ENCODE results near the gene KNDC1.
"Not testable (repeated sequence)": the region's sequence is repeated elsewhere in the genome, so short reads cannot be mapped to it uniquely, and the experiment has no call there.

Gene KNDC1

DNA sequence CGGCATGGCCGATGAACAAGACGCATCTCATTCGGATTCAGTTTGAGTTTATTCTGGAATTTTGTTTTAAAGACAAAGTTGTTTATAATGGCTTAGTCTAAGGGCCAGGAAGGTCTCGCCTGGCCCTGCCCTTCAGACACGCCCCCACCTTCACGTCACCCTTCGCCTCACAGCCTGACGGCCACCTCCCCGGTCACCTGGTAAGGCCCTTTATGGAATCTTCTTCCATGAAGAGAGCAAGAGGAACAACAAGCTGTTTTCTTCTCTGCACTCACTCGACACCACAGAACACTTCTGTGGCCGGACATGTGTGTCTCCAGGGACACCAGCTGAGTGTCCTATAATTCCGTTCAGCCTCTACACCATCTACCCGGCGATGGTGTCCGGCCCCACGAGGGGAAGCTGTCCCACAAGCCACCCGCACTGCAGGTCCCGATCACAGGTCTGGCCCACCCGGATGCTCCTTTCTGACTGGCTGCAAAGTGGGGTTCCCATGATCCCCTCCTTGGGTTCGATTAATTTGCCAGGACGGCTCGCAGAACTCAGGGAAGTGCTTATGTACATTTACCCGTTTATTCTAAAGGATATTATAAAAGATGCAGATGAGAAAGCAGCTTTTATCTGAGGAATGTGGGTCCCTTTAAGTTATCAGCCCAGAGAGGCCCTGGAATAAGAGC lies 17.4 kb upstream of the KNDC1 start:
- TF ChIP-seq CTCF (IDR thresholded peaks at IDR 0.05; ENCODE audit: low read depth, low read length, missing control alignments): no peak
- no peak overlapping the region for H3K4me3 ChIP-seq (replicated peaks; ENCODE audit: low read depth, low read length)
- no peak for DNase-seq (ENCODE audit: extremely low read depth, low read depth)

GRCh38 chr10:133143200-133143533 lies 16.9 kb upstream of the KNDC1 start:
- H3K4me3 ChIP-seq (replicated peaks; ENCODE audit: low read depth, low read length): no peak overlapping the region
- TF ChIP-seq CTCF (IDR thresholded peaks at IDR 0.05; ENCODE audit: low read depth, low read length, missing control alignments): no peak
- no peak for DNase-seq (ENCODE audit: extremely low read depth, low read depth)

GRCh38 chr10:133143546-133143945 lies 16.5 kb upstream of the KNDC1 start:
- H3K4me3 ChIP-seq (replicated peaks; ENCODE audit: low read depth, low read length): no peak overlapping the region
- no peak for TF ChIP-seq CTCF (IDR thresholded peaks at IDR 0.05; ENCODE audit: low read depth, low read length, missing control alignments)
- DNase-seq (ENCODE audit: extremely low read depth, low read depth): no peak

DNA sequence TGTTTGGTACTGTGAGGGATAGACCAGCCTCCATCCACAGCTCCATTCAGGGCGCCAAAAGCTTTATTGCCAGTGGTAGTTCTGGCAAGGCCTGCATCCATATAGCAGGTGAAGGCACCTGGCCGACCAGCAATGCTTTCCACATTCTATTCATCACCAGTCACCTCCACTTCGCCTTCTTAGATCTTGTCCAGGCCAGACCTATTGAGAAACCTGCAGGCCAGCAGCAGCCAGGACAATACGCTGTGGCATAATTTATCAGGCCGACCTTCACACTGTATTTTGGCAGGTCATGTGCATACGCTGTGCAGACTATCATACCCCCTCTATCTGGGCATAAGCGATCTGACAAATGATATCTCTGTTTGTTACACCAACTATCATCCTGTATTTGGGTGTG lies 15.2 kb upstream of the KNDC1 start:
- TF ChIP-seq CTCF (IDR thresholded peaks at IDR 0.05; ENCODE audit: low read depth, low read length, missing control alignments): no peak
- DNase-seq (ENCODE audit: extremely low read depth, low read depth): no peak
- no peak overlapping the region for H3K4me3 ChIP-seq (replicated peaks; ENCODE audit: low read depth, low read length)

DNA sequence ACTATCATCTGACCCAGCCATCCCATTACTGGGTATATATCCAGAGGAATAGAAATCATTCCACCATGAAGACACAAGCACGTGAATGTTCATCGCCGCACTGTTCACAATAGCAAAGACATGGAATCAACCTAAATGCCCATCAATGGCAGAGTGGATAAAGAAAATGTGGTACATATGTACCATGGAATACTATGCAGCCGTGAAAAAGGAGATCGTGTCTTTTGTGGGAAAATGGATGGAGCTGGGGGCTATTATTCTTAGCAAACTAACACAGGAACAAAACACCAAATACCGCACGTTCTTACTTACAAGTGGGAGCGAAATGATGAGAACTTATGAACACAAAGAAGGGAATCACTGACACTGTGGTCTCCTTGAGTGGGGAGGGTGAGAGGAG lies 9.8 kb upstream of the KNDC1 start:
- no peak overlapping the region for H3K4me3 ChIP-seq (replicated peaks; ENCODE audit: low read depth, low read length)
- DNase-seq (ENCODE audit: extremely low read depth, low read depth): no peak
- TF ChIP-seq CTCF (IDR thresholded peaks at IDR 0.05; ENCODE audit: low read depth, low read length, missing control alignments): no peak

DNA sequence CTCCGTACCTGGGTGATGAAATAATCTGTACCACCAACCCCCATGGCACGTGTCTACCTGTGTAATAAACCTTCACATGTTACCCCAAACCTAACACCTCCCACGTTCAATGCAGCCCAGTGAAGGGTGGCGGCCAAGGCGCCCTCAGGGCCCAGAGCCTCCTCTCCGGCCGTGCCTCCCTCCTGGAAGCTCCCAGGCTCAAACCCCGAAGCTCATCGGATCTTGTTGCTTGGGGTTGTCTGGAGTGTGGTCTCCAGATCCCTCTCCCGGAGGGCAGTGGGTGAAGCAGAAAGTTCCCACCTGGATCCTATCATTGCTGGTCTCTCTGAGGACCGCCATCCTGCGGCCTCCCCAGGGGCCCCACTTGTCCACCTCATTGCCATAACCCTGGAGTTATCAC lies 9.4 kb upstream of the KNDC1 start:
- no peak for DNase-seq (ENCODE audit: extremely low read depth, low read depth)
- H3K4me3 ChIP-seq (replicated peaks; ENCODE audit: low read depth, low read length): no peak overlapping the region
- no peak for TF ChIP-seq CTCF (IDR thresholded peaks at IDR 0.05; ENCODE audit: low read depth, low read length, missing control alignments)

DNA sequence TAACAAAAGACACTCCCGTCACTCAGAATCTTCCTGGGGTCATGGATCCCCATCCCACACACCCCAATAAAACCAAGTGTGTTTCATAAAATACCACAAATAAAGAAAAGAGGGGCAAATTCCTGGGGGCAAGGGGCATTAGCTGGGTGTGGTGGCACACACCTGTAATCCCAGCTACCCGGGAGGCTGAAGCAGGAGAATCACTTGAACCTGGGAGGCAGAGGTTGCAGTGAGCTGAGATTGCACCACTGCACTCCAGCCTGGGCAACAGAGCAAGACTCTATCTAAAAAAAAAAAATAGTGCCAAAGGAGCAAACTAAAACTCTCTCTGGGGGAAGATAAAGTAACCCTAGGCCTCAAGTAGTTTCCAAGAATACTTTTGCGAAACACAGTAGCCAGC lies 8.9 kb upstream of the KNDC1 start:
- not testable (repeated sequence) for H3K4me3 ChIP-seq (replicated peaks; ENCODE audit: low read depth, low read length); DNase-seq (ENCODE audit: extremely low read depth, low read depth)
